CD14-positive monocyte (primary cell): ENCODE data around the gene DTYMK. TPM values are rescaled to one million over a fixed set of nuclear protein-coding genes. Genes with fewer than 3 reads are reported as not detected.

Experiments used
- DNase-seq, 3 donors: peaks; one replicate each; pipeline ENCODE4 v3.0.0-alpha.2; 2011 to 2022
- H2AFZ ChIP-seq: 2 replicates; pipeline ENCODE4 v1.6.0; 2012; ENCODE audit warnings: mild to moderate bottlenecking, low read depth, low read length, inconsistent platforms; ENCODE audit not compliant: insufficient read depth, poor library complexity, severe bottlenecking
- H3K27ac ChIP-seq, 2 donors: 1 replicate in 1 of 2; 2 replicates in 1 of 2; pipeline ENCODE4 v1.5.1; 2012 to 2013; ENCODE audit warnings: low read length in 2 of 2, control low read depth in 1 of 2, inconsistent platforms in 1 of 2, low read depth in 1 of 2, mild to moderate bottlenecking in 1 of 2
- H3K27me3 ChIP-seq, 2 donors: one replicate each; pipeline versions ENCODE4 v1.6.0 to v1.6.1; 2011 to 2013; ENCODE audit warnings: low read length in 2 of 2; ENCODE audit not compliant: control insufficient read depth in 2 of 2, insufficient read depth in 2 of 2
- H3K36me3 ChIP-seq, 2 donors: replicated peaks in 1 of 2; 1 replicate in 1 of 2; 2 replicates in 1 of 2; pipeline versions ENCODE4 v1.5.1 to v1.6.1; 2012 to 2013; ENCODE audit warnings: low read length in 2 of 2, control low read depth in 1 of 2, inconsistent platforms in 1 of 2, mild to moderate bottlenecking in 1 of 2; ENCODE audit not compliant: insufficient read depth in 2 of 2, control insufficient read depth in 1 of 2
- H3K4me1 ChIP-seq, 2 donors: 1 replicate in 1 of 2; 2 replicates in 1 of 2; pipeline versions ENCODE4 v1.5.1 to v1.6.1; 2012 to 2013; ENCODE audit warnings: low read length in 2 of 2, control low read depth in 1 of 2, inconsistent platforms in 1 of 2, mild to moderate bottlenecking in 1 of 2, moderate library complexity in 1 of 2; ENCODE audit not compliant: insufficient read depth in 2 of 2, control insufficient read depth in 1 of 2
- H3K4me2 ChIP-seq: replicated peaks from 2 replicates; pipeline ENCODE3; 2012; ENCODE audit warnings: low read length, moderate library complexity, mild to moderate bottlenecking; ENCODE audit not compliant: poor library complexity, severe bottlenecking; ENCODE audit errors: extremely low read depth
- H3K4me3 ChIP-seq, 3 experiments: fragments of 200-600 bp in 1 of 3; sonication (generic) in 1 of 3; replicated peaks in 1 of 3; 1 replicate in 2 of 3; 2 replicates in 1 of 3; pipeline ENCODE4 v1.5.1; 2011 to 2013; ENCODE audit warnings: low read length in 3 of 3, mild to moderate bottlenecking in 3 of 3, control low read depth in 2 of 3, low read depth in 2 of 3, inconsistent platforms in 1 of 3, moderate library complexity in 1 of 3
- H3K79me2 ChIP-seq: 2 replicates; pipeline ENCODE4 v1.6.0; 2012; ENCODE audit warnings: mild to moderate bottlenecking, control low read depth, inconsistent platforms, low read length, moderate library complexity; ENCODE audit not compliant: insufficient read depth
- H3K9ac ChIP-seq: 2 replicates; pipeline ENCODE4 v1.6.0; 2017; ENCODE audit warnings: low read length, mild to moderate bottlenecking; ENCODE audit not compliant: insufficient read depth, poor library complexity, severe bottlenecking
- H3K9me3 ChIP-seq, 2 donors: replicated peaks in 1 of 2; 1 replicate in 1 of 2; 2 replicates in 1 of 2; pipeline versions ENCODE4 v1.5.1 to v1.6.1; 2012 to 2013; ENCODE audit warnings: low read length in 2 of 2, control low read depth in 1 of 2; ENCODE audit not compliant: control insufficient read depth in 1 of 2, insufficient read depth in 1 of 2
- H4K20me1 ChIP-seq: 2 replicates; pipeline ENCODE4 v1.6.0; 2012; ENCODE audit warnings: mild to moderate bottlenecking, low read length, control low read depth, moderate library complexity; ENCODE audit not compliant: insufficient read depth
- H3K27ac Mint-ChIP-seq, 7 donors: one replicate each; pipeline ENCODE4 v1.8.0; 2020; ENCODE audit warnings: mild to moderate bottlenecking in 7 of 7, mixed read lengths in 7 of 7, moderate library complexity in 6 of 7, inconsistent platforms in 2 of 7
- H3K27me3 Mint-ChIP-seq, 3 donors: one replicate each; pipeline ENCODE4 v1.8.0; 2021 to 2022; ENCODE audit warnings: low read depth in 3 of 3, mild to moderate bottlenecking in 3 of 3, mixed read lengths in 3 of 3, moderate library complexity in 3 of 3, inconsistent platforms in 1 of 3
- H3K36me3 Mint-ChIP-seq, 2 donors: one replicate each; pipeline ENCODE4 v1.8.0; 2020; ENCODE audit warnings: mixed read lengths in 2 of 2, inconsistent platforms in 1 of 2, mild to moderate bottlenecking in 1 of 2
- H3K4me1 Mint-ChIP-seq: one replicate; pipeline ENCODE4 v1.8.0; 2020; ENCODE audit warnings: mild to moderate bottlenecking, mixed read lengths
- H3K4me3 Mint-ChIP-seq, 2 donors: one replicate each; pipeline ENCODE4 v1.8.0; 2020; ENCODE audit warnings: mild to moderate bottlenecking in 2 of 2, mixed read lengths in 2 of 2, moderate library complexity in 1 of 2
- H3K9me3 Mint-ChIP-seq, 7 donors: one replicate each; pipeline ENCODE4 v1.8.0; 2020 to 2022; ENCODE audit warnings: mixed read lengths in 7 of 7, mild to moderate bottlenecking in 6 of 7, moderate library complexity in 6 of 7, inconsistent platforms in 2 of 7
- CTCF ChIP-seq: fragments of 200-600 bp; IDR thresholded peaks from one replicate; pipeline ENCODE4 v1.8.0; 2022; ENCODE audit warnings: antibody characterized with exemption, mild to moderate bottlenecking
- WGBS: methylation state at CpG from one replicate; pipeline ENCODE4 v1.1.5; 2013; ENCODE audit warnings: missing lambda C conversion rate; ENCODE audit not compliant: insufficient coverage; 5-methylcytosine and 5-hydroxymethylcytosine counted together
- intact Hi-C, 2 donors: fragments of 100-400 bp; cut with micrococcal nuclease; formaldehyde crosslinking; loops; one replicate each; pipeline versions ENCODE4 v1.15.0 to v1.15.1; 2023
- polyA plus RNA-seq, 3 donors: library from polyadenylated mRNA; depleted of rRNA in 1 of 3; unstranded in 2 of 3; stranded (reverse) in 1 of 3; fragments of 300-500 nt in 2 of 3; fragments of >200 nt in 1 of 3; fragmentation: Illumina TruSeq in 2 of 3; gene quantifications; 1 replicate in 2 of 3; 2 replicates in 1 of 3; pipeline ENCODE4 v1.2.3, GENCODE V29; 2012 to 2021

DTYMK gene
- polyA plus RNA-seq, 3 donors: 13.0 to 23.5 (median 18.7) TPM

GRCh38 chr2:241701399-241702154 lies 15.0 kb upstream of the DTYMK start, which contains the start of gene ING5:
TSS of gene ING5 (plus strand) at chr2:241702039. CDS start at chr2:241702066, 27 bp downstream.
- peak; percentile 21 for TF ChIP-seq CTCF
- intact Hi-C loops: loop anchor here (2.0 to 5.0 kb wide), 5 partner anchors 15 to 345 kb away; partner anchors contain the start of genes D2HGDH (in 2 of the 2), DTYMK (in 2 of the 2), ATG4B (in 1 of the 2) and FARP2 (in 1 of the 2)

GRCh38 chr2:241701149-241701398 lies 14.5 kb upstream of the DTYMK start:
- DNase-seq: no peak
- H3K9me3 Mint-ChIP-seq: peaks cover under 1 to 5% (median 2%) of the 10 kb centered on the region in 7 donors
- peaks cover 16% of the 10 kb centered on the region for H3K4me1 Mint-ChIP-seq
- peak; percentile 36 for TF ChIP-seq CTCF
- H3K27me3 Mint-ChIP-seq: peaks cover 0 to 8% (median 0%) of the 10 kb centered on the region in 3 donors
- no peaks in the 10 kb centered on the region for H3K27me3 ChIP-seq
- intact Hi-C loops: loop anchor here (2.0 to 5.0 kb wide), 3 partner anchors 14 to 181 kb away; partner anchors contain the start of genes ATG4B (in 1 of the 2), DTYMK (in 1 of the 2) and THAP4 (in 1 of the 2)
- peak overlapping the region; percentile 97 for H3K4me2 ChIP-seq
- H3K36me3 Mint-ChIP-seq: peaks cover 10 to 21% of the 10 kb centered on the region in 2 donors
- peaks cover 6 to 15% of the 10 kb centered on the region in 2 donors for H3K36me3 ChIP-seq
- H3K4me1 ChIP-seq: peaks cover 15 to 22% of the 10 kb centered on the region in 2 donors
- peak overlapping the region; percentile 8 to 79 for H3K27ac ChIP-seq
- peak overlapping the region; percentile 75 for H2AFZ ChIP-seq
- peak overlapping the region; percentile 78 for H3K9ac ChIP-seq
- peaks cover 15% of the 10 kb centered on the region for H4K20me1 ChIP-seq
- peaks cover 0 to 3% of the 10 kb centered on the region in 2 donors for H3K9me3 ChIP-seq
- H3K27ac Mint-ChIP-seq: peak overlapping the region in 5 of 7 donors; percentile 57 to 86 (median 81)
- H3K4me3 Mint-ChIP-seq: peak overlapping the region; percentile 79 to 81
- H3K4me3 ChIP-seq: peak overlapping the region; percentile 44 to 78 (median 61)
- peaks cover 19% of the 10 kb centered on the region for H3K79me2 ChIP-seq
- 0% methylated on average over 6 of the region's 17 CpGs for WGBS

More at GRCh38 chr2:241701399-241702154, 15.0 kb upstream of the DTYMK start, which contains the start of gene ING5:
- peaks cover 0 to 8% (median 0%) of the 10 kb centered on the region in 3 donors for H3K27me3 Mint-ChIP-seq
- Histone ChIP-seq H3K4me3 (peak within 1 kb of the TSS; percentile 61 to 86 (median 65)), H3K27ac (peak within 1 kb of the TSS; percentile 68 to 79), H3K4me2 (peak within 1 kb of the TSS; percentile 97), H3K27me3 (no peaks in the 10 kb centered on the region), H3K36me3 (peaks cover 8 to 20% of the 10 kb centered on the region in 2 donors), H4K20me1 (peaks cover 15% of the 10 kb centered on the region), H3K4me1 (peaks cover 15 to 22% of the 10 kb centered on the region in 2 donors), H2AFZ (peak within 1 kb of the TSS; percentile 80), H3K9ac (peak within 1 kb of the TSS; percentile 78), H3K79me2 (peaks cover 19% of the 10 kb centered on the region), H3K9me3 (peaks cover 0 to 5% of the 10 kb centered on the region in 2 donors)
- 0% methylated on average over 95 of the region's 96 CpGs for WGBS
- peaks cover 16% of the 10 kb centered on the region for H3K4me1 Mint-ChIP-seq
- peak within 1 kb of the TSS; percentile 79 to 81 for H3K4me3 Mint-ChIP-seq
- peak; percentile 89 to 90 (median 89) for DNase-seq
- peaks cover 3 to 7% (median 7%) of the 10 kb centered on the region in 7 donors for H3K9me3 Mint-ChIP-seq
- peaks cover 11 to 23% of the 10 kb centered on the region in 2 donors for H3K36me3 Mint-ChIP-seq
- peak within 1 kb of the TSS in 6 of 7 donors; percentile 37 to 86 (median 69) for H3K27ac Mint-ChIP-seq
